HepG2 (cell line): ENCODE results near the gene AUP1. TPM values are rescaled to one million over a fixed set of nuclear protein-coding genes. Genes with fewer than 3 reads are reported as not detected.

Source experiments
- ELF3 ChIP-seq: IDR thresholded peaks from 2 replicates; pipeline ENCODE4 v1.6.1; 2016; ENCODE audit warnings: missing genetic modification reagents, missing compliant biosample characterization
- ELF4 ChIP-seq: sonication (generic); formaldehyde crosslinking; IDR thresholded peaks from 2 replicates; pipeline ENCODE4 v1.5.0; 2020; ENCODE audit warnings: missing genetic modification reagents, mild to moderate bottlenecking, moderate library complexity, borderline replicate concordance
- MBD4 ChIP-seq: IDR thresholded peaks from 2 replicates; pipeline ENCODE4 v1.6.1; 2012; ENCODE audit warnings: low read length, inconsistent platforms, borderline replicate concordance
- MTF2 ChIP-seq: sonication (generic); formaldehyde crosslinking; IDR thresholded peaks from 2 replicates; pipeline ENCODE4 v1.5.0; 2020; ENCODE audit warnings: missing genetic modification reagents, borderline replicate concordance
- PHF5A ChIP-seq: IDR thresholded peaks from one replicate; pipeline ENCODE4 v1.6.1; 2018; ENCODE audit warnings: low read depth, missing genetic modification reagents; ENCODE audit not compliant: unreplicated experiment
- SAP130 ChIP-seq: IDR thresholded peaks from 2 replicates; pipeline ENCODE4 v1.6.1; 2016; ENCODE audit warnings: low read depth
- SMAD1 ChIP-seq: sonication (generic); formaldehyde crosslinking; IDR thresholded peaks from 2 replicates; pipeline ENCODE4 v1.4.0; 2020; ENCODE audit warnings: missing genetic modification reagents, low read depth, mild to moderate bottlenecking, borderline replicate concordance
- SOX5 ChIP-seq: IDR thresholded peaks from 2 replicates; pipeline ENCODE4 v1.6.1; 2016; ENCODE audit warnings: borderline replicate concordance
- STAT6 ChIP-seq: sonication (generic); formaldehyde crosslinking; IDR thresholded peaks from 2 replicates; pipeline ENCODE4 v1.4.0; 2020; ENCODE audit warnings: missing genetic modification reagents, mild to moderate bottlenecking, borderline replicate concordance
- TBP ChIP-seq: sonication (generic); formaldehyde crosslinking; IDR thresholded peaks from 2 replicates; pipeline ENCODE4 v1.5.0; 2020; ENCODE audit warnings: missing genetic modification reagents
- THAP8 ChIP-seq: sonication (generic); formaldehyde crosslinking; IDR thresholded peaks from 2 replicates; pipeline ENCODE4 v1.5.1; 2020; ENCODE audit warnings: missing genetic modification reagents, mild to moderate bottlenecking, borderline replicate concordance
- ZBTB38 ChIP-seq: sonication (generic); formaldehyde crosslinking; IDR thresholded peaks from 2 replicates; pipeline ENCODE4 v1.5.1; 2020; ENCODE audit warnings: mild to moderate bottlenecking, missing genetic modification reagents
- ZBTB46 ChIP-seq: sonication (generic); formaldehyde crosslinking; IDR thresholded peaks from 2 replicates; pipeline ENCODE4 v1.4.0; 2020; ENCODE audit warnings: mild to moderate bottlenecking, missing genetic modification reagents, borderline replicate concordance
- ZNF282 ChIP-seq: fragments of 450-650 bp; IDR thresholded peaks from 2 replicates; pipeline ENCODE4 v1.6.1; 2018; ENCODE audit not compliant: partially characterized antibody
- ZNF30 ChIP-seq: sonication (generic); formaldehyde crosslinking; IDR thresholded peaks from 2 replicates; pipeline ENCODE4 v1.5.0; 2020; ENCODE audit warnings: mild to moderate bottlenecking, missing genetic modification reagents
- ZNF343 ChIP-seq: sonication (generic); formaldehyde crosslinking; IDR thresholded peaks from 2 replicates; pipeline ENCODE4 v1.4.0; 2020; ENCODE audit warnings: mild to moderate bottlenecking, missing genetic modification reagents
- ZNF484 ChIP-seq: sonication (generic); formaldehyde crosslinking; IDR thresholded peaks from 2 replicates; pipeline ENCODE4 v1.5.1; 2020; ENCODE audit warnings: mild to moderate bottlenecking, low read depth, missing genetic modification reagents, borderline replicate concordance
- ZNF7 ChIP-seq: IDR thresholded peaks from 2 replicates; pipeline ENCODE4 v1.6.1; 2016; ENCODE audit warnings: missing biosample characterization, missing genetic modification reagents
- polyA plus RNA-seq, 8 experiments: library from polyadenylated mRNA; depleted of rRNA in 3 of 8; stranded (reverse) in 7 of 8; unstranded in 1 of 8; fragments of >200 nt; fragmentation: Illumina TruSeq in 4 of 8; extraction: Trizol in 4 of 8; gene quantifications; 2 replicates each; pipeline versions ENCODE4 v1.2.1 to v1.2.3, GENCODE V29; 2011 to 2016; ENCODE audit warnings: low read depth in 4 of 8, missing spikeins in 1 of 8, mixed read lengths in 1 of 8; ENCODE audit not compliant: insufficient read depth in 1 of 8
- total RNA-seq, 5 experiments: library from RNA; depleted of rRNA; stranded (reverse); fragments of >200 nt; fragmentation: Illumina TruSeq; extraction: Trizol; gene quantifications; 2 replicates each; pipeline ENCODE4 v1.2.3, GENCODE V29; 2016; ENCODE audit warnings: low read depth in 1 of 5
- TF ChIP-seq, protein P1 (sequence below): IDR thresholded peaks from 2 replicates; pipeline ENCODE4 v1.6.1; 2016; ENCODE audit warnings: missing compliant biosample characterization, missing genetic modification reagents, borderline replicate concordance
- TF ChIP-seq, protein P2 (sequence below): sonication (generic); formaldehyde crosslinking; IDR thresholded peaks from 2 replicates; pipeline ENCODE4 v1.4.0; 2020; ENCODE audit warnings: missing genetic modification reagents, borderline replicate concordance

AUP1 gene
- total and polyA plus RNA-seq, 2 of the 13 experiments (the other 11 are each of a cell fraction or from before 2014, with no cell fraction given): 174 to 267 TPM

GRCh38 chr2:74529357-74530238 lies at the start of gene AUP1, which contains the start of gene HTRA2 (continued):
- TF ChIP-seq SMAD1 (peak; percentile 58; the same call in 1 of the 2 replicates), STAT6 (no peak), ZBTB46 (no peak), ZNF484 (CRISPR knock-in tag) (no peak), PHF5A (CRISPR knock-in tag) (no peak), MTF2 (CRISPR knock-in tag) (no peak), SAP130 (peak; percentile 97), ZNF7 (CRISPR knock-in tag) (no peak), ZNF343 (CRISPR knock-in tag) (peak; percentile 61), MBD4 (no peak), ZNF30 (no peak), ELF4 (CRISPR knock-in tag) (peak; percentile 86; the same call in 1 of the 2 replicates), THAP8 (no peak; the same call in 1 of the 2 replicates), ELF3 (peak; percentile 80), TBP (peak; percentile 96), ZBTB38 (CRISPR knock-in tag) (peak; percentile 61; the same call in 1 of the 2 replicates), SOX5 (CRISPR knock-in tag) (peak; percentile 66), ZNF282 (no peak)
- TF ChIP-seq, protein P1, sequence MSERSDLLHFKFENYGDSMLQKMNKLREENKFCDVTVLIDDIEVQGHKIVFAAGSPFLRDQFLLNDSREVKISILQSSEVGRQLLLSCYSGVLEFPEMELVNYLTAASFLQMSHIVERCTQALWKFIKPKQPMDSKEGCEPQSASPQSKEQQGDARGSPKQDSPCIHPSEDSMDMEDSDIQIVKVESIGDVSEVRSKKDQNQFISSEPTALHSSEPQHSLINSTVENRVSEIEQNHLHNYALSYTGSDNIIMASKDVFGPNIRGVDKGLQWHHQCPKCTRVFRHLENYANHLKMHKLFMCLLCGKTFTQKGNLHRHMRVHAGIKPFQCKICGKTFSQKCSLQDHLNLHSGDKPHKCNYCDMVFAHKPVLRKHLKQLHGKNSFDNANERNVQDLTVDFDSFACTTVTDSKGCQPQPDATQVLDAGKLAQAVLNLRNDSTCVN: 0 out of 2 replicates have a peak, but pooled peaks have one; percentile 4
- TF ChIP-seq, protein P2, sequence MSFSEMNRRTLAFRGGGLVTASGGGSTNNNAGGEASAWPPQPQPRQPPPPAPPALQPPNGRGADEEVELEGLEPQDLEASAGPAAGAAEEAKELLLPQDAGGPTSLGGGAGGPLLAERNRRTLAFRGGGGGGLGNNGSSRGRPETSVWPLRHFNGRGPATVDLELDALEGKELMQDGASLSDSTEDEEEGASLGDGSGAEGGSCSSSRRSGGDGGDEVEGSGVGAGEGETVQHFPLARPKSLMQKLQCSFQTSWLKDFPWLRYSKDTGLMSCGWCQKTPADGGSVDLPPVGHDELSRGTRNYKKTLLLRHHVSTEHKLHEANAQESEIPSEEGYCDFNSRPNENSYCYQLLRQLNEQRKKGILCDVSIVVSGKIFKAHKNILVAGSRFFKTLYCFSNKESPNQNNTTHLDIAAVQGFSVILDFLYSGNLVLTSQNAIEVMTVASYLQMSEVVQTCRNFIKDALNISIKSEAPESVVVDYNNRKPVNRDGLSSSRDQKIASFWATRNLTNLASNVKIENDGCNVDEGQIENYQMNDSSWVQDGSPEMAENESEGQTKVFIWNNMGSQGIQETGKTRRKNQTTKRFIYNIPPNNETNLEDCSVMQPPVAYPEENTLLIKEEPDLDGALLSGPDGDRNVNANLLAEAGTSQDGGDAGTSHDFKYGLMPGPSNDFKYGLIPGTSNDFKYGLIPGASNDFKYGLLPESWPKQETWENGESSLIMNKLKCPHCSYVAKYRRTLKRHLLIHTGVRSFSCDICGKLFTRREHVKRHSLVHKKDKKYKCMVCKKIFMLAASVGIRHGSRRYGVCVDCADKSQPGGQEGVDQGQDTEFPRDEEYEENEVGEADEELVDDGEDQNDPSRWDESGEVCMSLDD (CRISPR knock-in tag): peak; percentile 73
